ENCODE measurements around the gene HARS1. TPM values are rescaled to one million over a fixed set of nuclear protein-coding genes. Genes with fewer than 3 reads are reported as not detected.
A peak's percentile ranks its signal among the peaks of the same experiment; 100 is the strongest.
"Not testable (repeated sequence)": the region's sequence is repeated elsewhere in the genome, so short reads cannot be mapped to it uniquely, and the experiment has no call there.

Gene HARS1
- total RNA-seq, 4 donors from 2014 or later: 39.6 to 51.6 (median 43.9) TPM

DNA sequence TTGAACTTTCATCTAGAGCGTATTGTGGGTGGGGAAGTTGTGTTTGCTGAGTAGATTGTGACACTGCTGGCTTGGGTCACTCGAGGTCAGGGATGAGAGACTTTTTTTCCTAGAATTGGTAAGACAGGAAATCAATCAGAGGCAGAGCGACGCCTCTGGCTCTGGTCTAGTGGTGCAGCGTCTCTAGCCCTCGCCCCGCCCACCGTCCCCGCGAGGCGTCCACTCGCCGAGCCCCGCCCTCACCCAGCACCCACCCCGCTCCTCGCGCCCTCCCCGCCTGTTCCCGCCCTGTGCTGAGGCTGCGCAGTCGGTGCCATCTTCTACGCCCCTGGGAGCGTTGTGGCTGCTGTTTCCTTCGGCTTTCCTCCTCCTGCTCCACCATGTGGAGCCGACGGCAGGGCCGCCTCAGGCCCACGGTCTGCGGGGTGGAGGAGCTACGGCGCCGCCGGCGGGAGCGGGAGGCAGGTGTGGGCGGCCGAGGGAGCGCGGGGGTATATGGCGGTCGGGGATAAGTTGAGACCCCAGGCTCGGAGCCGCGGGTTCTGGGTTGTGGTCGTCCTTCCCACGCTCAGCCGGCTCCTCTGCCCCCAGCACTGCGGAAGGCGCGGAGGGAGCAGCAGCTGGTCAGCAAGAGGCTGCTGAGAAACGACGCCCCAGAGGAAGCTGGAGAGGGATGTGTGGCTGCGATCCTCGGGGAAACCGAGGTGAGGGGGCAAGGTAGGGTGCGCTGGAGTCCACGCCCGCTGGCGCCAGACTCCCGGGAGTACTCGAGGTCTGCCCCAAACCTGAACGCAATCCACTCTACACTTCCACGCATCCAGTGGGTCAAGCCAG is 51.8 kb downstream of the HARS1 start, which contains the start of gene TMCO6:
TSS of gene TMCO6 (plus strand) at position 304 of the 834 bp plus-strand sequence. CDS start at position 381, 77 bp downstream.
- intact Hi-C loops (cut with DNase I; ENCODE audit: low total_unique reads): loop anchor here (5.0 to 10.0 kb wide), 2 partner anchors 72 to 235 kb away; partner anchors contain the start of gene ANKHD1
- Histone ChIP-seq H3K9me3 (no peaks in the 10 kb centered on the region), H3K4me1 (peaks cover 0 to 20% (median 14%) of the 10 kb centered on the region in 4 donors), H3K4me3 (peak within 1 kb of the TSS; percentile 62 to 95 (median 65)), H3K27ac (peak within 1 kb of the TSS; percentile 90 to 97 (median 92)), H3K27me3 (no peaks in the 10 kb centered on the region), H3K36me3 (no peaks in the 10 kb centered on the region)
- peak; percentile 76 to 91 (median 82) for TF ChIP-seq POLR2AphosphoS5 (IDR thresholded peaks at IDR 0.05)
- TF ChIP-seq POLR2A (IDR thresholded peaks at IDR 0.05): peak; percentile 75
- TF ChIP-seq CTCF (IDR thresholded peaks at IDR 0.05): peak; percentile 59 to 83 (median 70)
- TF ChIP-seq EP300 (IDR thresholded peaks at IDR 0.05; ENCODE audit: low read depth): no peak
- in situ Hi-C loops (cut with MboI; ENCODE audit: low pct_ligation_motif_present in 1 of 4, low pct_unique_long_range_greater_than_20kb in 1 of 4, low sequenced_read_pairs in 3 of 4): loop anchor here in 3 of 4 donors (10.0 kb wide), 2 partner anchors 65 to 75 kb away; partner anchors contain the start of genes APBB3 (in 2 of the 3) and SLC35A4 (in 2 of the 3)
- WGBS, 2 donors (ENCODE audit: low coverage in 1 of 2): 0% methylated on average over 50 of the region's 63 CpGs; no CpG with 5 or more reads in 1 of the 2 donors
- DNase-seq: peak; percentile 99

GRCh38 chr5:140638898-140639147 is 52.3 kb downstream of the HARS1 start:
- H3K4me3 ChIP-seq: peak overlapping the region in 3 of 4 donors; percentile 62 to 95 (median 68)
- H3K9me3 ChIP-seq, DNase-seq, H3K36me3 ChIP-seq, H3K27me3 ChIP-seq: not testable (repeated sequence)
- H3K4me1 ChIP-seq: peaks cover 0 to 24% (median 14%) of the 10 kb centered on the region in 4 donors
- in situ Hi-C loops (cut with MboI; ENCODE audit: low pct_ligation_motif_present in 1 of 4, low pct_unique_long_range_greater_than_20kb in 1 of 4, low sequenced_read_pairs in 3 of 4) (loop anchor here in 3 of 4 donors (10.0 kb wide), 2 partner anchors 64 to 74 kb away; partner anchors contain the start of genes APBB3 (in 2 of the 3) and SLC35A4 (in 2 of the 3)), intact Hi-C loops (cut with DNase I; ENCODE audit: low total_unique reads) (loop anchor here (5.0 to 10.0 kb wide), 2 partner anchors 72 to 234 kb away; partner anchors contain the start of gene ANKHD1)
- peak overlapping the region; percentile 90 to 97 (median 92) for H3K27ac ChIP-seq
- WGBS, 2 donors (ENCODE audit: low coverage in 1 of 2): 13 to 30% methylated on average over 2 to 9 of the region's 9 CpGs

GRCh38 chr5:140637371-140638100 is 53.6 kb downstream of the HARS1 start:
- intact Hi-C loops (cut with DNase I; ENCODE audit: low total_unique reads): loop anchor here (5.0 to 10.0 kb wide), 2 partner anchors 70 to 233 kb away; partner anchors contain the start of gene ANKHD1
- Histone ChIP-seq H3K9me3 (no peaks in the 10 kb centered on the region), H3K4me3 (no peak overlapping the region), H3K27me3 (no peaks in the 10 kb centered on the region), H3K36me3 (no peaks in the 10 kb centered on the region), H3K27ac (no peak overlapping the region), H3K4me1 (peaks cover 5 to 33% (median 22%) of the 10 kb centered on the region in 4 donors)
- TF ChIP-seq POLR2AphosphoS5 (IDR thresholded peaks at IDR 0.05) (no peak), POLR2A (IDR thresholded peaks at IDR 0.05) (no peak), CTCF (IDR thresholded peaks at IDR 0.05) (no peak), EP300 (IDR thresholded peaks at IDR 0.05; ENCODE audit: low read depth) (no peak)
- WGBS, 2 donors (ENCODE audit: low coverage in 1 of 2): 83 to 85% methylated on average over 5 to 10 of the region's 10 CpGs
- in situ Hi-C loops (cut with MboI; ENCODE audit: low pct_ligation_motif_present in 1 of 4, low pct_unique_long_range_greater_than_20kb in 1 of 4, low sequenced_read_pairs in 3 of 4): loop anchor here in 3 of 4 donors (10.0 kb wide), 2 partner anchors 63 to 73 kb away; partner anchors contain the start of genes APBB3 (in 2 of the 3) and SLC35A4 (in 2 of the 3)
- DNase-seq: no peak

- WGBS, 2 donors (ENCODE audit: low coverage in 1 of 2): 90% methylated on average over 2 to 8 of the region's 8 CpGs
Measured at GRCh38 chr5:140635291-140636257, 55.6 kb downstream of the HARS1 start.

More at GRCh38 chr5:140635291-140636257, 55.6 kb downstream of the HARS1 start:
- H3K9me3 ChIP-seq: no peaks in the 10 kb centered on the region
- no peak for TF ChIP-seq POLR2A (IDR thresholded peaks at IDR 0.05)
- TF ChIP-seq POLR2AphosphoS5 (IDR thresholded peaks at IDR 0.05): no peak
- TF ChIP-seq EP300 (IDR thresholded peaks at IDR 0.05; ENCODE audit: low read depth): no peak
- TF ChIP-seq CTCF (IDR thresholded peaks at IDR 0.05): no peak
- no peak for DNase-seq
- H3K4me3 ChIP-seq: no peak overlapping the region
- no peaks in the 10 kb centered on the region for H3K27me3 ChIP-seq
- H3K27ac ChIP-seq: no peak overlapping the region
- in situ Hi-C loops (cut with MboI; ENCODE audit: low pct_ligation_motif_present in 1 of 4, low pct_unique_long_range_greater_than_20kb in 1 of 4, low sequenced_read_pairs in 3 of 4): loop anchor here in 3 of 4 donors (10.0 kb wide), 2 partner anchors 61 to 71 kb away; partner anchors contain the start of genes APBB3 (in 2 of the 3) and SLC35A4 (in 2 of the 3)
- H3K36me3 ChIP-seq: no peaks in the 10 kb centered on the region
- intact Hi-C loops (cut with DNase I; ENCODE audit: low total_unique reads): loop anchor here (5.0 to 10.0 kb wide), 2 partner anchors 68 to 231 kb away; partner anchors contain the start of gene ANKHD1
- peaks cover 5 to 47% (median 25%) of the 10 kb centered on the region in 4 donors for H3K4me1 ChIP-seq

Data from transverse colon (tissue), 4 donors.